GM21367 (cell line): Measurements from ENCODE around the gene TC2N.
"Not testable (repeated sequence)": the region's sequence is repeated elsewhere in the genome, so short reads cannot be mapped to it uniquely, and the experiment has no call there.

Source experiments
- ATAC-seq: cut with Tn5 transposase; IDR thresholded peaks from one replicate; pipeline ENCODE4 v1.9.1; 2021; ENCODE audit not compliant: unreplicated experiment

The TC2N gene

GRCh38 chr14:91867316-91867988, at the start of gene TC2N:
TC2N (minus strand) TSS chr14:91867536; CDS start chr14:91813769, 53,767 bp downstream.
- no peak for ATAC-seq

- ATAC-seq: no peak
These were observed 44.7 kb upstream of the TC2N start for GRCh38 chr14:91912035-91912434.

GRCh38 chr14:91911474-91912032, 44.2 kb upstream of the TC2N start:
- ATAC-seq: peak; percentile 68

- no peak for ATAC-seq
These were observed 42.9 kb upstream of the TC2N start for GRCh38 chr14:91910196-91910595.

GRCh38 chr14:91906374-91906773, 39.0 kb upstream of the TC2N start:
- no peak for ATAC-seq

GRCh38 chr14:91904956-91905645, 37.8 kb upstream of the TC2N start:
- no peak for ATAC-seq

GRCh38 chr14:91904483-91904882, 37.1 kb upstream of the TC2N start:
- no peak for ATAC-seq

GRCh38 chr14:91903070-91903469, 35.7 kb upstream of the TC2N start:
- ATAC-seq: no peak

- ATAC-seq: no peak
These were observed 35.0 kb upstream of the TC2N start for GRCh38 chr14:91902336-91902735.

GRCh38 chr14:91901449-91902226, 34.3 kb upstream of the TC2N start:
- no peak for ATAC-seq

- no peak for ATAC-seq
These were observed 32.5 kb upstream of the TC2N start for GRCh38 chr14:91899806-91900205.

- no peak for ATAC-seq
These were observed 31.9 kb upstream of the TC2N start for GRCh38 chr14:91899213-91899612.

- ATAC-seq: no peak
These were observed 31.0 kb upstream of the TC2N start for GRCh38 chr14:91898372-91898771.

- ATAC-seq: not testable (repeated sequence)
These were observed 30.4 kb upstream of the TC2N start for GRCh38 chr14:91897716-91898115.

- ATAC-seq: no peak
These were observed 29.9 kb upstream of the TC2N start for GRCh38 chr14:91897106-91897701.

GRCh38 chr14:91896419-91896818, 29.1 kb upstream of the TC2N start:
- no peak for ATAC-seq

GRCh38 chr14:91893669-91894068, 26.3 kb upstream of the TC2N start:
- ATAC-seq: no peak

GRCh38 chr14:91893007-91893406, 25.7 kb upstream of the TC2N start:
- ATAC-seq: no peak

- no peak for ATAC-seq
These were observed 24.4 kb upstream of the TC2N start for GRCh38 chr14:91891721-91892220.

GRCh38 chr14:91891101-91891500, 23.8 kb upstream of the TC2N start:
- no peak for ATAC-seq

- no peak for ATAC-seq
These were observed 23.0 kb upstream of the TC2N start for GRCh38 chr14:91890291-91890749.
